SJSA1 (cell line): Measurements from ENCODE around the gene EIF4G3. TPM values are rescaled to one million over a fixed set of nuclear protein-coding genes. Genes with fewer than 3 reads are reported as not detected.
"Not testable (repeated sequence)": the region's sequence is repeated elsewhere in the genome, so short reads cannot be mapped to it uniquely, and the experiment has no call there.

Experiments used
- DNase-seq, 2 experiments: peaks; one replicate each; pipeline ENCODE4 v3.0.0-alpha.2; 2015 to 2020; ENCODE audit warnings: low spot score in 2 of 2, low read depth in 1 of 2
- H3K27ac ChIP-seq: fragments of 250-450 bp; sonication (Bioruptor Pico); 2 replicates; pipeline ENCODE4 v1.5.1; 2020; ENCODE audit warnings: mild to moderate bottlenecking, moderate library complexity
- H3K27me3 ChIP-seq: fragments of 250-450 bp; sonication (Bioruptor Pico); replicated peaks from 2 replicates; pipeline ENCODE4 v1.5.1; 2020; ENCODE audit warnings: mild to moderate bottlenecking, moderate library complexity
- H3K36me3 ChIP-seq: fragments of 250-450 bp; sonication (Bioruptor Pico); 2 replicates; pipeline ENCODE4 v1.5.1; 2020; ENCODE audit warnings: mild to moderate bottlenecking
- H3K4me1 ChIP-seq: fragments of 250-450 bp; sonication (Bioruptor Pico); replicated peaks from 2 replicates; pipeline ENCODE4 v1.6.1; 2021; ENCODE audit warnings: mild to moderate bottlenecking
- H3K4me3 ChIP-seq: fragments of 250-450 bp; sonication (Bioruptor Pico); 2 replicates; pipeline ENCODE4 v1.5.1; 2020; ENCODE audit warnings: mild to moderate bottlenecking
- H3K9me3 ChIP-seq: fragments of 250-450 bp; sonication (Bioruptor Pico); replicated peaks from 2 replicates; pipeline ENCODE4 v1.5.1; 2020; ENCODE audit warnings: mild to moderate bottlenecking
- total RNA-seq: library from RNA; depleted of rRNA; stranded (reverse); fragments of >200 nt; shearing (Covaris generic); gene quantifications from 2 replicates; pipeline ENCODE4 v1.2.3, GENCODE V29; 2014

Gene EIF4G3
- total RNA-seq, 1 experiment from 2014 or later = 30.2 TPM

GRCh38 chr1:20948101-20948500 is 228.6 kb downstream of the EIF4G3 start:
- H3K4me3 ChIP-seq = no peak overlapping the region

GRCh38 chr1:20947409-20947808 is 229.3 kb downstream of the EIF4G3 start:
- H3K27me3 ChIP-seq = no peaks in the 10 kb centered on the region
- H3K4me1 ChIP-seq = no peaks in the 10 kb centered on the region
- H3K9me3 ChIP-seq = no peaks in the 10 kb centered on the region
- H3K4me3 ChIP-seq = no peak overlapping the region
- H3K27ac ChIP-seq = no peak overlapping the region
- no peaks in the 10 kb centered on the region; the same call in 1 of the 2 replicates for H3K36me3 ChIP-seq
- DNase-seq = no peak

More at GRCh38 chr1:20948101-20948500, 228.6 kb downstream of the EIF4G3 start:
- Histone ChIP-seq H3K9me3 (no peaks in the 10 kb centered on the region), H3K27ac (no peak overlapping the region), H3K27me3 (no peaks in the 10 kb centered on the region), H3K4me1 (no peaks in the 10 kb centered on the region), H3K36me3 (no peaks in the 10 kb centered on the region; the same call in 1 of the 2 replicates)
- DNase-seq = no peak

GRCh38 chr1:20936621-20937020 is 240.1 kb downstream of the EIF4G3 start:
- no peaks in the 10 kb centered on the region for H3K4me1 ChIP-seq
- DNase-seq = no peak
- H3K27ac ChIP-seq = no peak overlapping the region
- H3K9me3 ChIP-seq = no peaks in the 10 kb centered on the region
- no peak overlapping the region for H3K4me3 ChIP-seq
- H3K27me3 ChIP-seq = no peaks in the 10 kb centered on the region
- H3K36me3 ChIP-seq = peaks cover 9% of the 10 kb centered on the region

GRCh38 chr1:20936216-20936615 is 240.5 kb downstream of the EIF4G3 start:
- no peak overlapping the region for H3K27ac ChIP-seq
- H3K36me3 ChIP-seq = peaks cover 7% of the 10 kb centered on the region
- no peaks in the 10 kb centered on the region for H3K27me3 ChIP-seq
- no peaks in the 10 kb centered on the region for H3K4me1 ChIP-seq
- H3K9me3 ChIP-seq = no peaks in the 10 kb centered on the region
- DNase-seq = no peak
- no peak overlapping the region for H3K4me3 ChIP-seq

- Histone ChIP-seq H3K27me3 (no peaks in the 10 kb centered on the region), H3K9me3 (no peaks in the 10 kb centered on the region), H3K4me1 (no peaks in the 10 kb centered on the region), H3K27ac (no peak overlapping the region), H3K4me3 (no peak overlapping the region), H3K36me3 (peaks cover 8% of the 10 kb centered on the region)
- DNase-seq = no peak
Observed at GRCh38 chr1:20935717-20936116, 241.0 kb downstream of the EIF4G3 start.

- peaks cover 3% of the 10 kb centered on the region for H3K36me3 ChIP-seq
- no peaks in the 10 kb centered on the region for H3K27me3 ChIP-seq
- no peaks in the 10 kb centered on the region for H3K9me3 ChIP-seq
- no peak overlapping the region for H3K4me3 ChIP-seq
- no peak for DNase-seq
- no peak overlapping the region for H3K27ac ChIP-seq
- no peaks in the 10 kb centered on the region for H3K4me1 ChIP-seq
Observed at GRCh38 chr1:20932437-20932977, 244.2 kb downstream of the EIF4G3 start.

- H3K4me3 ChIP-seq = no peak overlapping the region
- H3K27ac ChIP-seq = no peak overlapping the region
- DNase-seq = no peak
- no peaks in the 10 kb centered on the region for H3K9me3 ChIP-seq
- no peaks in the 10 kb centered on the region for H3K27me3 ChIP-seq
- H3K36me3 ChIP-seq = peaks cover 3% of the 10 kb centered on the region
- no peaks in the 10 kb centered on the region for H3K4me1 ChIP-seq
Observed at GRCh38 chr1:20931930-20932436, 244.7 kb downstream of the EIF4G3 start.

GRCh38 chr1:20930427-20930826 is 246.3 kb downstream of the EIF4G3 start:
- peaks cover 3% of the 10 kb centered on the region for H3K36me3 ChIP-seq
- H3K4me1 ChIP-seq = no peaks in the 10 kb centered on the region
- H3K4me3 ChIP-seq = no peak overlapping the region
- no peaks in the 10 kb centered on the region for H3K27me3 ChIP-seq
- H3K9me3 ChIP-seq = no peaks in the 10 kb centered on the region
- H3K27ac ChIP-seq = no peak overlapping the region
- no peak for DNase-seq

- no peaks in the 10 kb centered on the region for H3K9me3 ChIP-seq
- H3K36me3 ChIP-seq = peaks cover 3% of the 10 kb centered on the region
- DNase-seq = no peak
- no peaks in the 10 kb centered on the region for H3K4me1 ChIP-seq
- no peak overlapping the region for H3K27ac ChIP-seq
- no peak overlapping the region for H3K4me3 ChIP-seq
- no peaks in the 10 kb centered on the region for H3K27me3 ChIP-seq
Observed at GRCh38 chr1:20928146-20928545, 248.6 kb downstream of the EIF4G3 start.

- no peaks in the 10 kb centered on the region for H3K27me3 ChIP-seq
- no peaks in the 10 kb centered on the region for H3K36me3 ChIP-seq
- H3K9me3 ChIP-seq = no peaks in the 10 kb centered on the region
- no peak overlapping the region for H3K4me3 ChIP-seq
- H3K4me1 ChIP-seq = no peaks in the 10 kb centered on the region
- no peak overlapping the region for H3K27ac ChIP-seq
- DNase-seq = no peak
Observed at GRCh38 chr1:20921285-20921684, 255.4 kb downstream of the EIF4G3 start.

- no peak overlapping the region for H3K27ac ChIP-seq
- no peaks in the 10 kb centered on the region for H3K27me3 ChIP-seq
- no peak for DNase-seq
Observed at GRCh38 chr1:20913242-20913641, 263.5 kb downstream of the EIF4G3 start.

GRCh38 chr1:20907526-20907925 is 269.2 kb downstream of the EIF4G3 start:
- not testable (repeated sequence) for H3K4me1 ChIP-seq

More at GRCh38 chr1:20913242-20913641, 263.5 kb downstream of the EIF4G3 start:
- no peak overlapping the region for H3K4me3 ChIP-seq
- H3K36me3 ChIP-seq = no peaks in the 10 kb centered on the region
- H3K4me1 ChIP-seq = no peaks in the 10 kb centered on the region
- no peaks in the 10 kb centered on the region for H3K9me3 ChIP-seq

GRCh38 chr1:20903437-20903836 is 273.3 kb downstream of the EIF4G3 start:
- no peak for DNase-seq
- no peak overlapping the region for H3K27ac ChIP-seq
- H3K36me3 ChIP-seq = peaks cover 10% of the 10 kb centered on the region
- no peaks in the 10 kb centered on the region for H3K27me3 ChIP-seq
- no peaks in the 10 kb centered on the region for H3K4me1 ChIP-seq
- no peaks in the 10 kb centered on the region for H3K9me3 ChIP-seq
- no peak overlapping the region for H3K4me3 ChIP-seq

More at GRCh38 chr1:20907526-20907925, 269.2 kb downstream of the EIF4G3 start:
- not testable (repeated sequence) for H3K27ac ChIP-seq, DNase-seq, H3K36me3 ChIP-seq, H3K27me3 ChIP-seq, H3K9me3 ChIP-seq, H3K4me3 ChIP-seq

GRCh38 chr1:20900056-20900455 is 276.6 kb downstream of the EIF4G3 start:
- Histone ChIP-seq H3K36me3 (peaks cover 10% of the 10 kb centered on the region), H3K27ac (no peak overlapping the region), H3K4me1 (no peaks in the 10 kb centered on the region), H3K9me3 (no peaks in the 10 kb centered on the region), H3K27me3 (no peaks in the 10 kb centered on the region), H3K4me3 (no peak overlapping the region)
- DNase-seq = no peak
